ENCODE results near the gene MAGI1. TPM values are rescaled to one million over a fixed set of nuclear protein-coding genes. Genes with fewer than 3 reads are reported as not detected.
A peak's percentile ranks its signal among the peaks of the same experiment; 100 is the strongest.

The MAGI1 gene
- total and polyA plus RNA-seq, 2 experiments from 2014 or later: 33.9 to 87.0 TPM

GRCh38 chr3:65717676-65718346 lies 320.9 kb downstream of the MAGI1 start:
- TF ChIP-seq CTCF (IDR thresholded peaks at IDR 0.05; ENCODE audit: low read depth, low read length): no peak
- Histone ChIP-seq H3K27me3 (no peaks in the 10 kb centered on the region), H3K9me3 (ENCODE audit: low read depth) (no peaks in the 10 kb centered on the region), H3K4me3 (no peak overlapping the region), H3K27ac (no peak overlapping the region), H3K36me3 (no peaks in the 10 kb centered on the region), H3K4me1 (ENCODE audit: low read depth) (peaks cover 3% of the 10 kb centered on the region)
- no peak for DNase-seq (ENCODE audit: low read depth in 1 of 2, low spot score in 1 of 2)

- no peaks in the 10 kb centered on the region for H3K27me3 ChIP-seq
- no peak for TF ChIP-seq CTCF (IDR thresholded peaks at IDR 0.05; ENCODE audit: low read depth, low read length)
- H3K27ac ChIP-seq: no peak overlapping the region
- no peaks in the 10 kb centered on the region for H3K9me3 ChIP-seq (ENCODE audit: low read depth)
- H3K4me3 ChIP-seq: no peak overlapping the region
- peaks cover 3% of the 10 kb centered on the region for H3K4me1 ChIP-seq (ENCODE audit: low read depth)
- no peak for DNase-seq (ENCODE audit: low read depth in 1 of 2, low spot score in 1 of 2)
- no peaks in the 10 kb centered on the region for H3K36me3 ChIP-seq
Measured at GRCh38 chr3:65716071-65716751, 322.5 kb downstream of the MAGI1 start.

GRCh38 chr3:65714134-65714533 lies 324.6 kb downstream of the MAGI1 start:
- peak; percentile 23 to 34 for DNase-seq (ENCODE audit: low read depth in 1 of 2, low spot score in 1 of 2)
- H3K36me3 ChIP-seq: no peaks in the 10 kb centered on the region
- H3K4me1 ChIP-seq (ENCODE audit: low read depth): peaks cover 3% of the 10 kb centered on the region
- no peaks in the 10 kb centered on the region for H3K9me3 ChIP-seq (ENCODE audit: low read depth)
- H3K4me3 ChIP-seq: no peak overlapping the region
- TF ChIP-seq CTCF (IDR thresholded peaks at IDR 0.05; ENCODE audit: low read depth, low read length): no peak
- H3K27ac ChIP-seq: no peak overlapping the region
- no peaks in the 10 kb centered on the region for H3K27me3 ChIP-seq

GRCh38 chr3:65713016-65713415 lies 325.7 kb downstream of the MAGI1 start:
- Histone ChIP-seq H3K4me3 (no peak overlapping the region), H3K4me1 (ENCODE audit: low read depth) (peaks cover 3% of the 10 kb centered on the region), H3K27ac (no peak overlapping the region), H3K27me3 (no peaks in the 10 kb centered on the region), H3K9me3 (ENCODE audit: low read depth) (no peaks in the 10 kb centered on the region), H3K36me3 (no peaks in the 10 kb centered on the region)
- TF ChIP-seq CTCF (IDR thresholded peaks at IDR 0.05; ENCODE audit: low read depth, low read length): no peak
- DNase-seq (ENCODE audit: low read depth in 1 of 2, low spot score in 1 of 2): peak in 1 of 2 donors; percentile 87

GRCh38 chr3:65712140-65712539 lies 326.6 kb downstream of the MAGI1 start:
- Histone ChIP-seq H3K36me3 (no peaks in the 10 kb centered on the region), H3K27ac (no peak overlapping the region), H3K27me3 (no peaks in the 10 kb centered on the region), H3K4me1 (ENCODE audit: low read depth) (peaks cover 3% of the 10 kb centered on the region), H3K4me3 (no peak overlapping the region), H3K9me3 (ENCODE audit: low read depth) (no peaks in the 10 kb centered on the region)
- DNase-seq (ENCODE audit: low read depth in 1 of 2, low spot score in 1 of 2): peak in 1 of 2 donors; percentile 37
- no peak for TF ChIP-seq CTCF (IDR thresholded peaks at IDR 0.05; ENCODE audit: low read depth, low read length)
